AG09309 (cell line): ENCODE measurements around the gene VAC14.
A peak's percentile ranks its signal among the peaks of the same experiment; 100 is the strongest.

Experiments
- DNase-seq: peaks from one replicate; pipeline ENCODE4 v3.0.0-alpha.2; 2010; ENCODE audit warnings: low read depth
- H3K4me3 ChIP-seq: 2 replicates; pipeline ENCODE4 v1.5.1; 2011; ENCODE audit warnings: mild to moderate bottlenecking, low read depth, low read length, moderate library complexity; ENCODE audit not compliant: control insufficient read depth
- CTCF ChIP-seq: IDR thresholded peaks from 2 replicates; pipeline ENCODE4 v1.5.1; 2011; ENCODE audit warnings: mild to moderate bottlenecking, low read depth, low read length, inconsistent platforms; ENCODE audit not compliant: insufficient read depth, control insufficient read depth; ENCODE audit errors: missing control alignments

VAC14 gene

DNA sequence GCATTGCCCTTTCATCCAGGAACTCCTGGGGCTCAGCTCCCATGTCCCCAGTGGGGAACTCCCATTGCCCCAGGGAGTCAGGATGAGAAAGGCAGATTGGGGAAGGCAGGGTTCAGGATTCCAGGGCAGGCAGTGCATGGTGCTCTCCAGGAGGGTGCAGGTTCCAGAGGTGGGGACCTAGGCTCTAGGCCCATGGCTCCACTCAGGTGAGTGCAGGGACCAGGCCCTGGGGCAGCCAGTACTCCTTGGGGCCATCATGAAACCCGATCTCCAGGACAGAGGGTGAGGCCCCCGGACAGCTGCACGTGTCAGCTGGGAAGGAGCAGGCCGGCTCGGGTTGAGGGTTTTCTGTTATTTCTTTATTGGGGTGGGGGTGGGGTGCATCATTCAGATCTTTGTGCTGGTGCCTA is 113.9 kb downstream of the VAC14 start:
- no peak for DNase-seq
- no peak overlapping the region for H3K4me3 ChIP-seq
- no peak for TF ChIP-seq CTCF

DNA sequence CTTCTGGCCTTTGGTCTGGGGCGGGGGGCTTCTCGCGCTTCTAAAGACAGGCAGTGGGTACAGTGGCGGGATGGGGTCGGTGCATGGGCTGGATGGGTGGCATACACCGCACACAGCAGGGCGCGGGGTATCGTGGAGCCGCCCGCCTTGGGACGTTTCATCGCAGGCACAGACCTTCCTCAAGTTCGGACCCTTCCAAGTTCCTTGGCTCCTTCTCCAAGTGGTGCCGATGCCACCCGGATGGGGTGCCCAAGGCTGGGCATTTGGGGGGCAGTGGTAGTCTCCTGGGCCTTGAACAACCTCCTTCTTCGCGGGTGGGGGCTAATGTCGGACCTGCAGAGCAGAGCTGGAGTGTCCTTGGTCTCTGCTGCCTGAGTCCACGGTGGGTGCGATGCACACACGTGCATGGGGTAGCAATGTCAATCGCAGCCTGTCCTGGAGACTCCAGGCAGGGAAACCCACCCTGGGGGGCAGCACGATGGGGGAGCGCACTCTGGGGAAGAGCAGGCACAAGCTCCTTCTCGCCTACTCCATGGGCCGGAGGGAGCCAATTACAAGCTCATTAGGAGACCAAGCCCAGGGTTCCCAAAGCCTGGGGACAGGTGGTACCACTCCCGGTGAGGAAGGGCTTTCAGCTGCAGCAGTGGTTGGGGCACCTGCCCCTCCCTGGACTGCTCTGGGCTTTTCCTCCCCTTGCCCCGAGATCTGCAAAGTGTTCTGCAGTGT is 114.4 kb downstream of the VAC14 start:
- no peak for DNase-seq
- no peak for TF ChIP-seq CTCF
- peak overlapping the region; percentile 47 for H3K4me3 ChIP-seq

DNA sequence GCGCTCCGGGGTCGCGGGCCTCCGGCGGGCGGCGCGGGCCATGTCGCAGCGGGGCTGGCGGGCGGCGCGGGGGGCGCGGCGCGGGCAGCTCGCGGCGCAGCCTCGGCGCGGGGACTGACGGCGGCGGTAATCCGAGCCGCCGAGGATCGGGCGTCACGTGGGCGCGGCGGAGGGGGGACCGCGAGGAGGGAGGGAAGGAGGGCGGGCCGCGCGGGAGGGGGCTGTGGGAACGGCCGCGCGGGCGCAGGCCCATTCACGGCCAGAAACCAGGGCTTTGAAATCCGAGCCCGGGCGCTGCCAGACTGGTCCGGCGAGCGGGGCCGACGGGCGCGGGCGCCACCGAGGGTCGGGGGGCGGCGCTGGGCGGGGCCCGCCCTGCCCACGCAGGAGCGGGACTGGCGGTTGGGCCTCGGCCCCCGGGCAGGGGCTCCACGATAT is 115.0 kb downstream of the VAC14 start, which contains the start of gene MTSS2:
Gene MTSS2, minus strand, starts transcription at position 116 of the 438 bp plus-strand sequence. CDS start 262 bp downstream, outside the sequence.
- peak within 1 kb of the TSS; percentile 85 for H3K4me3 ChIP-seq
- peak; percentile 46 for DNase-seq
- TF ChIP-seq CTCF = no peak

DNA sequence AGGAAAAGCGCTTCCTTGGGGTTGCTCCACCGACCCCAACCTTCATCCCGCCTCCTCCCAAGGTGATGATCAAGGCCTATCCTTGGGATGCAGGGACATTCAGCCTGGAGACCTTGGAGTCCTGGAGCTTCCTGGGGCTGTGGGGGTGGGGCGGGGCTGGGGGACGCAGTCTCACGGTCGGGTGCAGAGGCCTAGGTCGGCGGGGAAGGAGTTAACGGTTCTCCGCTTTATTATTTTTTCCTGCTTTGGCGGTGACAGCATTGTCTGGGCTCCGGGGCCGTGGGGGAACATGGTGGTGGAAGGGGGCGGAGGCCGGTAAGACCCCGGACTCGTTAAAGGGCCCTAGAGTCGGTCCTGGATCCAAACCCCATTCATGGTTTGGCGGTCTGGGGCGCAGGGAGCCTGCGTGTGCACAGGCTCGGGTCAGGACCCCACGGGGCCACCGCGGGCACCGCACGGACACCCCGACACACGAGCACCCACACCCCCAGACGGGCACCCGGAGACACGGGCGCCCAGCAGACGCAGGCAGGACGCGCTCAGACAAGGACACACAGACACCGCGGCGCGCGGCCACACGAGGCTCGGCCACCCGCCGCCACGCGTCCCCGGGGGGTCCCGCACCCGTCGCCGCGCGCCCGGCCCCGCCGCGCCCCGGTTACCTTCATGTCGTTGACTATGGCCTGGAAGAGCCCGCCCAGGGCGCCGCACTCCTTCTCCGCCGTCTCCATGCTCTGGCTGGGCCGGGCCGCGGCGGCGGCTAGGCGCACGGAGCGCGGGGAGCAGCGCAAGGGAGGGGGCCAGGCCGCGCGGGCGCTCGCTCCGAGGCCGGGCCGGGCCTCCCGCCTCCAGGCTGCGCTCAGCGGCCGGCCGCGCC is 115.7 kb downstream of the VAC14 start:
- H3K4me3 ChIP-seq = peak overlapping the region; percentile 85
- DNase-seq = no peak
- no peak for TF ChIP-seq CTCF

DNA sequence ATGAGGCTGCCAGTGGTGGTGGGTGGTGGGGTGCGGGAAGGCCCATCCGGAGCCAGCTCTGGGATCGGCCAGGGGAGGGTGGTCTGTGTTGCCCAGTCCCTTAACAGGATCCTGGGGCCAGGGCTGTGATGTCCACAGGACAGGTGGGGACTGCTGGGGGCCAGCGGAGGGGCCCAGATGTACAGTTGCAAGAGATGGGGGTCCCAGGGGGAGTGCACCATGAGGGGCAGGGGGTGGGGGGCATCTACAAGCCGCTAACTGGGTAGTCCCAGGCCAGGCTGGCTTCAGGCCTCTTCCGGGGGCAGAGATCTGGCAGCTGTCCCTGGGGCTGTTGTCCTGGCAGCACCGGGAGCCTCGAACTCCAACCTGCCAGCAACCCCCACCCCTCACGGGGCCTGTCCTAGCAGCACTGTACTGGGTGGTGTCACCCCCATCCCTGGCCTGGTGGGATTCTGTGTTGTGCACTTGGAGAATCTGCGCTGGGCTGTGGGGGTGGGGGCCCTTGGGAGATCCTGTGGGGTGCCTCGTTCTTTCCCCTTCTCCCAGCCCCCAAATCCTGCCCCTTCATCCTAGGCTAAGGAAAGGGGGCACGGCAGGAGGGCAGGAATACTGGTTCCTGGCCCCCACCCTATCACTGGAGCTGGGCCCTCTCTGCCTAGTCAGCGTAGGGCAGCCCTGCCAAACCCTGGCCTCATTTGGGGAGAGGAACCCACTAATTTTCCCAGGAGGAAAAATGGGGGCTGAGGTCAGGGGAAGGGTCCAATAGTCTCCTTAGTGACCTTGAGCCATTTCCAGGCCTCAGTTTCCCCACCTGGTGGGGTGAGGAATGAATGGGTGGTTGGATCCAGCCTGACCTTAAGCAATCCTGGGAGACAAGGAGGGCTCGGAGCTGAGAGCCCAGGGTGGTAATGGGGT is 116.6 kb downstream of the VAC14 start:
- H3K4me3 ChIP-seq = peak overlapping the region; percentile 85
- DNase-seq = no peak
- TF ChIP-seq CTCF = no peak

GRCh38 chr16:70683146-70683944 is 117.6 kb downstream of the VAC14 start:
- no peak for TF ChIP-seq CTCF
- no peak for DNase-seq
- peak overlapping the region; percentile 85 for H3K4me3 ChIP-seq
